Body of pancreas (tissue), 4 donors: ENCODE results near the gene CDKN3.

Experiments used
- CTCF ChIP-seq, 7 experiments: fragments of 450-650 bp in 4 of 7; fragments of 200-600 bp in 3 of 7; sonication (generic) in 3 of 7; IDR thresholded peaks; one replicate each; pipeline ENCODE4 v1.5.1; 2016 to 2019; ENCODE audit warnings: antibody characterized with exemption in 7 of 7
- POLR2A ChIP-seq, 3 donors: fragments of 450-650 bp; IDR thresholded peaks; one replicate each; pipeline ENCODE4 v1.6.1; 2016; ENCODE audit warnings: antibody characterized with exemption in 3 of 3, mild to moderate bottlenecking in 2 of 3

DNA sequence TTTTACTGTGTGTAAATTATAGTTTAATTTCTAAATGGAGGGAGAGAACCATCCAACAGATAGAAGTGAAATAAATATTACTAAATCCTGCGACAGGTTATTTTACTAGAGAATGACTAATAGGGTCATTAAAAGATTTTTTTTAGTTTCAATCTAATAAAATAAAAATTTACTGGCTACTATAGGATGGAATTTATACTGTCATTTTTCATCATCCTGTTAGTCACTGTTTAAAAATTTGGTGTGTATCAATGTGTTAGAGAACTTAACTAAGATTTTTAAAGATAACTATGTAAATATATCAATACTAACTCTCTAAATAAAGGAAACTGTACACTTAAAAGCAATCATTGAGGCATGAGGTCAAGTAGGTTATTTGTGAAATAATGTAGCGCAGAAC, 41.1 kb upstream of the CDKN3 start:
- TF ChIP-seq CTCF (IDR thresholded peaks at IDR 0.05), result no peak
- no peak for TF ChIP-seq POLR2A (IDR thresholded peaks at IDR 0.05)
